HEK293 (cell line): ENCODE data around the gene LRBA.

Experiments used
- SALL2 ChIP-seq: fragments of 450-650 bp; formaldehyde crosslinking; IDR thresholded peaks from 2 replicates; pipeline ENCODE4 v1.5.0; 2017; ENCODE audit warnings: missing biosample characterization, mild to moderate bottlenecking, missing genetic modification characterization, borderline replicate concordance
- ZFP41 ChIP-seq: fragments of 450-650 bp; formaldehyde crosslinking; IDR thresholded peaks from 2 replicates; pipeline ENCODE4 v1.5.1; 2016; ENCODE audit warnings: missing biosample characterization, missing genetic modification characterization, borderline replicate concordance
- ZNF157 ChIP-seq: fragments of 450-650 bp; formaldehyde crosslinking; IDR thresholded peaks from 2 replicates; pipeline ENCODE4 v1.5.1; 2016; ENCODE audit warnings: missing biosample characterization, missing genetic modification characterization
- ZNF175 ChIP-seq: fragments of 450-650 bp; formaldehyde crosslinking; IDR thresholded peaks from 2 replicates; pipeline ENCODE4 v1.5.1; 2016; ENCODE audit warnings: missing biosample characterization, missing genetic modification characterization
- ZNF624 ChIP-seq: fragments of 450-650 bp; formaldehyde crosslinking; IDR thresholded peaks from 2 replicates; pipeline ENCODE4 v1.5.1; 2017; ENCODE audit warnings: missing biosample characterization, missing genetic modification characterization
- ZNF664 ChIP-seq: fragments of 450-650 bp; formaldehyde crosslinking; IDR thresholded peaks from 2 replicates; pipeline ENCODE4 v1.5.1; 2016; ENCODE audit warnings: missing biosample characterization, missing genetic modification characterization
- TF ChIP-seq, protein P1 (sequence below): fragments of 450-650 bp; formaldehyde crosslinking; IDR thresholded peaks from 2 replicates; pipeline ENCODE4 v1.5.1; 2016; ENCODE audit warnings: missing biosample characterization, missing genetic modification characterization
- TF ChIP-seq, protein P2 (sequence below): fragments of 450-650 bp; formaldehyde crosslinking; IDR thresholded peaks from 2 replicates; pipeline ENCODE4 v1.5.1; 2016; ENCODE audit warnings: missing biosample characterization, missing genetic modification characterization

DNA sequence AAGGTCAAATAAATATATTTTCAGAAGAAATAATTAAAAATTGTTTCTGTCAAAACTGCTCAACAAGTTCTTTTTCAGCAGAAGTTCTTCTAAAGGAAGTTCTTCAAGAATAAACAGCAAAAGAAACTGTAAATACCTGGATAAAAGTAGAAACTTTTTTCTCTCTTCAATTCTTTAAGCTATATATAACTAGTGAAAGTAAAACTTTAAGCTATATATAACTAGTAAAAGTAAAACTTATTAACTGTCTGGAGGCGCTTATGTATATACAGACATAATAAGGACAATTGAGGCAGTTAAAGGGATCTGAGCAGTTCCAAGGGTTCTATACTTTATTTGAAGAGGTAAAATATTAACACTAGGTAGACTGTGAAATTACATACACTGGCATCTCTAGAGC, 126.9 kb downstream of the LRBA start:
- TF ChIP-seq, protein P1, sequence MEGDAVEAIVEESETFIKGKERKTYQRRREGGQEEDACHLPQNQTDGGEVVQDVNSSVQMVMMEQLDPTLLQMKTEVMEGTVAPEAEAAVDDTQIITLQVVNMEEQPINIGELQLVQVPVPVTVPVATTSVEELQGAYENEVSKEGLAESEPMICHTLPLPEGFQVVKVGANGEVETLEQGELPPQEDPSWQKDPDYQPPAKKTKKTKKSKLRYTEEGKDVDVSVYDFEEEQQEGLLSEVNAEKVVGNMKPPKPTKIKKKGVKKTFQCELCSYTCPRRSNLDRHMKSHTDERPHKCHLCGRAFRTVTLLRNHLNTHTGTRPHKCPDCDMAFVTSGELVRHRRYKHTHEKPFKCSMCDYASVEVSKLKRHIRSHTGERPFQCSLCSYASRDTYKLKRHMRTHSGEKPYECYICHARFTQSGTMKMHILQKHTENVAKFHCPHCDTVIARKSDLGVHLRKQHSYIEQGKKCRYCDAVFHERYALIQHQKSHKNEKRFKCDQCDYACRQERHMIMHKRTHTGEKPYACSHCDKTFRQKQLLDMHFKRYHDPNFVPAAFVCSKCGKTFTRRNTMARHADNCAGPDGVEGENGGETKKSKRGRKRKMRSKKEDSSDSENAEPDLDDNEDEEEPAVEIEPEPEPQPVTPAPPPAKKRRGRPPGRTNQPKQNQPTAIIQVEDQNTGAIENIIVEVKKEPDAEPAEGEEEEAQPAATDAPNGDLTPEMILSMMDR (tag by site-specific recombination) = no peak
- no peak for TF ChIP-seq ZNF157 (tag by site-specific recombination)
- no peak for TF ChIP-seq ZFP41 (tag by site-specific recombination)
- TF ChIP-seq SALL2 (tag by site-specific recombination) = no peak
- TF ChIP-seq ZNF624 (tag by site-specific recombination) = no peak
- TF ChIP-seq ZNF664 (tag by site-specific recombination) = no peak
- TF ChIP-seq, protein P2, sequence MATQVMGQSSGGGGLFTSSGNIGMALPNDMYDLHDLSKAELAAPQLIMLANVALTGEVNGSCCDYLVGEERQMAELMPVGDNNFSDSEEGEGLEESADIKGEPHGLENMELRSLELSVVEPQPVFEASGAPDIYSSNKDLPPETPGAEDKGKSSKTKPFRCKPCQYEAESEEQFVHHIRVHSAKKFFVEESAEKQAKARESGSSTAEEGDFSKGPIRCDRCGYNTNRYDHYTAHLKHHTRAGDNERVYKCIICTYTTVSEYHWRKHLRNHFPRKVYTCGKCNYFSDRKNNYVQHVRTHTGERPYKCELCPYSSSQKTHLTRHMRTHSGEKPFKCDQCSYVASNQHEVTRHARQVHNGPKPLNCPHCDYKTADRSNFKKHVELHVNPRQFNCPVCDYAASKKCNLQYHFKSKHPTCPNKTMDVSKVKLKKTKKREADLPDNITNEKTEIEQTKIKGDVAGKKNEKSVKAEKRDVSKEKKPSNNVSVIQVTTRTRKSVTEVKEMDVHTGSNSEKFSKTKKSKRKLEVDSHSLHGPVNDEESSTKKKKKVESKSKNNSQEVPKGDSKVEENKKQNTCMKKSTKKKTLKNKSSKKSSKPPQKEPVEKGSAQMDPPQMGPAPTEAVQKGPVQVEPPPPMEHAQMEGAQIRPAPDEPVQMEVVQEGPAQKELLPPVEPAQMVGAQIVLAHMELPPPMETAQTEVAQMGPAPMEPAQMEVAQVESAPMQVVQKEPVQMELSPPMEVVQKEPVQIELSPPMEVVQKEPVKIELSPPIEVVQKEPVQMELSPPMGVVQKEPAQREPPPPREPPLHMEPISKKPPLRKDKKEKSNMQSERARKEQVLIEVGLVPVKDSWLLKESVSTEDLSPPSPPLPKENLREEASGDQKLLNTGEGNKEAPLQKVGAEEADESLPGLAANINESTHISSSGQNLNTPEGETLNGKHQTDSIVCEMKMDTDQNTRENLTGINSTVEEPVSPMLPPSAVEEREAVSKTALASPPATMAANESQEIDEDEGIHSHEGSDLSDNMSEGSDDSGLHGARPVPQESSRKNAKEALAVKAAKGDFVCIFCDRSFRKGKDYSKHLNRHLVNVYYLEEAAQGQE = no peak
- no peak for TF ChIP-seq ZNF175
